NCI-H2196 treated with DMSO at 0.1 percent for 48 hours (cell line): ENCODE results near the gene CPS1.

Source experiments
- DNase-seq: peaks from one replicate; lab custom pipeline; 2025; ENCODE audit not compliant: unreplicated experiment; lab: John Stamatoyannopoulos, UW

Gene CPS1

DNA sequence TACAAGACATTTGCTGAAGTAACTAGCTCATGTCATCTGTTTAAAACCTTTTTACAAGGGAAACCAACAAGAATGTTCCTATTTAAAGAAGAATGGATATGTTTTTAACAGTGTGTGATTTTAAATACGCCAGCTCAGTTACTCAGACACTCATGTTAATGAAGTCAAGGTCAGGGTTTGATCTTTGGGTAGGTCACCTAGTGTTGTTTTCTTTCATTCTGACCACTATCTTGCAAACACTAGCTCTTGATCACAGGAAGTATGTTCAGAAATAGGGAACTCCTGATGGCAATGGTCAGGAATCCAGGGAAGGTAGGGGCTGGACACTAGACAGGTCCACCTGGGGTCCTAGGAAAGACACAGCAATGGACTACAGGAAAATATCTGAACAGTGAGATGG is 116.7 kb downstream of the CPS1 start:
- DNase-seq = no peak

DNA sequence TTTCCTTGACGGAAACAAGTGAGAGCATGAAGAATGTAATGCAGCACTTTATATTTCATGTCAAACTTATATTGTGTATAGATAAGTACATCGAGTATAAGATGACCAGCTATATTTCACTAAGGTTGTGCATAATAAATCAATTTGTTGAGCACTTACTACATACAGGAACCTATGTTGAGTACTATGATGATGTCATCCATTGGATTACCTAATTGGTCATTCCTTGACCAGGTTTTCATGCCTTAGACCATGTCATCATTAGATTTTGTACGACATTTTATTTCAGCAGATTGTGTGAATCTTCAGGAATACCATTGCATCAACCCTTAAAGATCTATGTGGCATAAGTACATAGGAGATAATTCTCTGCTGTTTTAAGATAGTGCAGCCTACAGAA is 119.7 kb downstream of the CPS1 start:
- DNase-seq = no peak

DNA sequence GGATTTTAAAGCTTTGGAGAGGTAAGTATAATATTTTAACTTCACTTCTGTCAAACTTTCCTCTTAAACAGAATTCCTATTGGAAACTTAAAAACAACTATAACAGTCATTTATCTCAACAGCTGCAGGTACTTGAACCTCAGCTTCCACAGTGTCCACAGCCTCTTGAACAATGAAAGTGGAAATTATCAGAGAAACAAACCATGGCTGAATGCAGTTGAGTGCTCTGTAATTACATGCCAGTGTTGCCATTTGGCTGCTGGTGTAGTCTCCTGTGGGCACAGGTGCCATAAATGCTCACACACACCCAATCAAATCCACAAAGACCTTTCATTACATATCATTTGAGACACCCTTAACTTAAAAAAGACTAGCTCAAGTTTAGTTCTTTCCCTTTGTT is 125.1 kb downstream of the CPS1 start:
- DNase-seq = no peak

DNA sequence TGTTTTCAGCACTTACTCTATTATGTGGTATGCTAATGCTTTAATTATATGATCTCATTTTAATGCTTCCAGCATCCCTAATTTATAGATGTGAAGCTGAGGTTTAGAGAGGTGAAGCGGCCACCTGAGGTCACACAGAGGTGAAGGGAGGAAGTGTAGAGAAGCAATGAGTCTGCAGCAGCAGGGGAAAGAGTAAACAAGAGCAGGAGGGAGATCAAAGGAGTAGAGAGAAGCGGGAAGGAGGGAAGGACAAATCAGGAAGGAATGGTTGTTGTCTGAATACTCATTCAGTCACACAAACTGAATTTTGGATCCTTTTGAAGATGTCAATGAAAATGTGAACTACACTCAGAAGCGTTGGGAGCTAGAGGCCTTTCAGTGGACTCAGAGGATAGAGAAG is 130.0 kb downstream of the CPS1 start:
- DNase-seq = no peak

DNA sequence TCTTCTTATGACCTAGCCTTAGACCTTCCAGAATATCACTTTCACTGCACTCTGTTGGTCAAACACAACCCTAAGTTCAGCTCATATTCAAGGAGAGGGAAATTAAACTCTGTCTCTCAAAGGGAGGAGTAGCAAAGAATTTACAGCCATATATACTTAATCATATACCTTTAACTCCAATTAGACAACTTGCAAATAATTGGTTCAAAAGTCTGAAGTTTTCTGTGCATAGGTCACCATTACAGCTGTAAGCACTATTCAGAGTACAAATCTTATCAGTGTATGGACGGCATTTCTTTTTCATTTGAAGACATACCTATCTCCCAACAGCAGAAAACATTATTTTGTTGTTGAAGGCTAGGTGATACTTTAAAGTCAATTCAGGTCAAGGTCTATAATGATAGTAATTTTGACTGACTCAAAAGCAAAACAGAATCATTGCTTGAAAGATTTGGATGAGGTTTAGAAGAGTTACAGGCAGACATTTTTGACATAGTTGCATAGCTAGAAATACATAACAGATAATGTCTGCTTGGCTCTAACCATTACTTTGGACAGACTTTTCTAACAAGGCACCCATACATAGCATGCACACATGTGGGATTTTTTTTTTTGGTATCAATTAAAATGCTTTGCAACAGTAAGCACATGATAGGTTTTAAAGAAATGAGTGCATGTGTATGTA is 131.5 kb downstream of the CPS1 start:
- no peak for DNase-seq

DNA sequence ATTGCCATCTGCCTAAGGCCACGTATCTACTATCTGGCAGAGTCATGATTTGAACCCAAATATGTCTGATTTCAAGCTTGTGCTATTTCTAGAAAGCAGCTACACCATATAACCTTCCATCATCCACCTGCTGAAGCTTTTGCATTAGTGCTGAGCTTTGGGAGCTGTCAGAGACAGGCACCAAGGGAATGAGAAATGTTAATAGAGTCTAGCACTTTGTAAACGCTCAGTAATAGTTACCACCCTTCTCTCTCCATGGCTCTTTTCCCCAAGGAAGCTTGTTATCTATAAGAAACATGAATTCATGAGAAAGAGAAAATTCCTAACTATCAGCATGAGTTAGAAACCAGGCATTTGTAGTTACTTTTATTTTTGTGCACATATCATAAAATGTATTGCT is 151.5 kb downstream of the CPS1 start:
- no peak for DNase-seq

DNA sequence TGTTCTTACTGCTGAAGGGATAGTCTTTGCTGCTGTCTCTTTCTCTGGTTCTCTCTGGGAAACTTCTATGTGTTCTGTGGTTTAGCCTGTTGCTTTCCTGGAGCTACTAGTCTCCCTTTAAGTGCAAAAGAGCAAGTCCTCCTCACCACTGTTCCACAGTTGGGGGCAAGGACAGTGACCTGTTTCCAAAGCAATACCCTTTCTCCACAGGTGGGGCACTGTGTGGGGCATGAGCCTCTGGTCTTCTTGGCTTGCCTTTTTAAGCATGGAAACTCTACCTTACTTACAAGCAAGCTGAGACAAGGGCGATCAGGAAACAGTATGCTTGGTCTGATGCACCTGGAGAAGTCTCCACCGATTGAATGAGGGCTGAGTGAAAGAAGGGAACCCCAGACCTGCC is 156.7 kb downstream of the CPS1 start:
- DNase-seq = no peak

DNA sequence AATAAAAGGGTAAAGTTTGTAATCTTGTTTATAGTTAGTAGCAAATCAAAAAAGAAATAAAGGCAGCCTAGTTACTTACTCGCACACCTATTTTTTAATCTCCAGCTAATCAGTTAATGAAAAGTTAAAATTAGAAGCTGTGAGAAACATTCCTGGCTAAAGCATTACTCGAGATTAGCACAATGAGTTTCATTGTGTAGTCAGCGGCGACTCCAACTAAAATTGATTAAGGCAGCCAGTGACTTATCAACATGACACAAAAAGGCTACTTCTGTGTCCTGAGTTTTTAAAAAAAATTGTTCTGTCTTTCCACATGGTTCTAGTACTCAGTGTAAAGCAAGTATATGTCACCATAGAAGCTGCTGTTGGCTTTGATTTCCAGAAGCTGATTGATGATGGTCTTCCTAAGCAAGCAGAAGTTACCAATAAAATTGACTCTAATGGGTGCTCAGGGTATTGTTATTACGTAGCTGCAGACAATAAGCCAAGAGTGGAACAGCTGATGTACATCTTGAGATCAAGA is 159.2 kb downstream of the CPS1 start:
- no peak for DNase-seq

DNA sequence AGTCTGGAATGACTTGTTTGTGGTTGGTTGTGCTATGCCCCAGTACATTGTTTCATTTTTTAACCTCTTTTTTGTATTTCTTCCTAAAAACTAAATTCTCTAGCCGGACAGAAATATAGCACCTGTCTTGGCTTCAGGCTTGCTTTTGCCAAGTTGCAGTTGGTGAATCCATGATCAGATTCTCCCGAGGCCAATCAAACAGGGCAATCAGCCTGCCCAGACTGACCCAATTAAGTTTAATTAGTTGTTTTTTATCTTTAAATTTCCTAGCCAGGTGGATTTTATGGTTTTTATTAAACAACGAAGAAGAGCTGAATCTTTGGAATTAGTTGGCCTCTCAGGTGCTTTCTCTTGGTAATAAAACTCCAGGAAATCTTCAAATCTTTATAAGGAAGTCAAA is 162.1 kb downstream of the CPS1 start:
- no peak for DNase-seq

DNA sequence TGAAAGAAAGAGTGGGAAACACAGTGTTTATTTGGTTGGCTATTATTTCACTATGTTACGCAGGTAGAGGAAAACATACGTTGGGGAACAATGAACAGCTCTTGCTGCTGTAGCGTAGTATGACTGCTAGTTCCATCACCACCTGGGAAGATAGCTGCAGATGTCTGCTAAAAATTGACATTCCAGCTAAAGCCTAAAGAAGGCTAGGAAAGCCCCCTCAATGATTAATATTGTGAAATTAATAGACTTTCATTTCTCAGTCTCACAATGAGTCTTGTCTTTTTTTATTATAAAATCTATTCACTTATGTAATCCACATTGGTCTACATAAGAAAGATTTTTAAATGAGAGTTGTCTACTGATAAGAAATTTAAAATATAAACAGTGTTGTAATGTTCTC is 165.7 kb downstream of the CPS1 start:
- no peak for DNase-seq

DNA sequence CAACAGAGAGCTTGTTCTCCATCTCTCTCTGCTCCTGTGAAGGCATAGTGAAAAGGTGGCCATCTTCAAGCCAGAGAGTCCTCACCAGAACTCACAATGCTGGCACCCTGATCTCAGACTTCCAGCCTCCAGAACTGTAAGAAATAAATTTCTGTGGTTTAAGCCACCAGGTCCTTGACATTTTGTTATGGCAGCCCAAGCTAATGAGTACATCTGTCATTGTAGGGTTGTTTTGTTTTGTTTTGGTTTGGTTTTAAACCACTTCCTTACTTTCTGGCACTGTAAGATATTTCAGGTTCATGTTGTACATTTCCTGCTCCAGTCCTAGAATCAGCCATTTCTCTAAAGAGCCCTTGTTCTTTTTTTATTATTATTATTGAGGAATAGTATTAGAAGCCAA is 171.2 kb downstream of the CPS1 start:
- DNase-seq = no peak
